T follicular helper cell (primary cell): ENCODE results near the gene DIS3L2.
A peak's percentile ranks its signal among the peaks of the same experiment; 100 is the strongest.

ENCODE experiments used
- DNase-seq: peaks from one replicate; pipeline ENCODE4 v3.0.0-alpha.2; 2020; ENCODE audit warnings: low read depth
- total RNA-seq, 2 experiments: gene quantifications; one replicate each; lab custom pipeline; 2026; lab: John Stamatoyannopoulos, UW

Gene DIS3L2, protein sequence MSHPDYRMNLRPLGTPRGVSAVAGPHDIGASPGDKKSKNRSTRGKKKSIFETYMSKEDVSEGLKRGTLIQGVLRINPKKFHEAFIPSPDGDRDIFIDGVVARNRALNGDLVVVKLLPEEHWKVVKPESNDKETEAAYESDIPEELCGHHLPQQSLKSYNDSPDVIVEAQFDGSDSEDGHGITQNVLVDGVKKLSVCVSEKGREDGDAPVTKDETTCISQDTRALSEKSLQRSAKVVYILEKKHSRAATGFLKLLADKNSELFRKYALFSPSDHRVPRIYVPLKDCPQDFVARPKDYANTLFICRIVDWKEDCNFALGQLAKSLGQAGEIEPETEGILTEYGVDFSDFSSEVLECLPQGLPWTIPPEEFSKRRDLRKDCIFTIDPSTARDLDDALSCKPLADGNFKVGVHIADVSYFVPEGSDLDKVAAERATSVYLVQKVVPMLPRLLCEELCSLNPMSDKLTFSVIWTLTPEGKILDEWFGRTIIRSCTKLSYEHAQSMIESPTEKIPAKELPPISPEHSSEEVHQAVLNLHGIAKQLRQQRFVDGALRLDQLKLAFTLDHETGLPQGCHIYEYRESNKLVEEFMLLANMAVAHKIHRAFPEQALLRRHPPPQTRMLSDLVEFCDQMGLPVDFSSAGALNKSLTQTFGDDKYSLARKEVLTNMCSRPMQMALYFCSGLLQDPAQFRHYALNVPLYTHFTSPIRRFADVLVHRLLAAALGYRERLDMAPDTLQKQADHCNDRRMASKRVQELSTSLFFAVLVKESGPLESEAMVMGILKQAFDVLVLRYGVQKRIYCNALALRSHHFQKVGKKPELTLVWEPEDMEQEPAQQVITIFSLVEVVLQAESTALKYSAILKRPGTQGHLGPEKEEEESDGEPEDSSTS
- 35.5 to 46.2 reads per million in 2 experiments for total RNA-seq

DNA sequence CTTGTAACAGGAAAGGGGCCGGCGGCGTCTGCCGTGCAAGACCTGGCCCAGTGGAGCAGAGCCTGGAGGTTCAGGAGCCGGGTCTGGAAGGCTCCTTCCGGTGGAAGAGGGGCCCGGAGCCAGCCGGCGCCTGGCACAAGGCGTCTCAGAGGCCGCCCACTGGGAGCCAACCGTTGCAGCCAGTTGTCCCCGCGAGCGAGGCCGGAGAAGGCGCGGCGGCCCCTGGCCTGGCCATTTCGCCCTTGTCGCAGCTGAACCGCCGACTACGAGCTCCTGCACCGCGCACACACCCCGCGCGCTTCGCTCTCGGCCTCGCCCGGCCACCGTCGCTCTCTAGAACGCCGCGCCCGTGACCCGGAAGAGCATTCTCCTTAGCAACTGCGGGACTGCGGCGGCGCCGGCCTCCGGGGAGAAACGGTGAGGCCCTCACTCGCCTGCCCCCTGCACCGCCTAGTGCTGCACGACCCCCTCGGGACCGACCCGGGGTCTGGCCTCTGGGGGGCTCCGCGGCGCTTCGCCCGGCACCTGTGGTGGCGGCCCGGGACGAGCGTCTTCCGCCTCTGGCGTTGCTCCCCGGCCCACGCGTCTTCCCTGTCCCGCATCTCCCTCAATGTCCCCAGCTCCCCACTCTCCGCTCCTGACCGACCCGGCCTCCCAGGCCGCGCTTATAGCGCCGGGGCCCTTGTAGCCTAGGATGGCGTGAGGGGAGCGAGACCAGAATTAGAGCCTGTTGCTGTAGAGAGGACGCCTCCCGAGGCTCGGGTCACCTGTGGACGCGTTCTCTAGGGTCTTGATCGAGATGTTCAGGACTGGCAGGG lies at the start of gene DIS3L2:
Gene DIS3L2, plus strand, starts transcription at position 365 of the 818 bp plus-strand sequence. CDS start 53,215 bp downstream, outside the sequence.
- peak; percentile 65 for DNase-seq

- DNase-seq: no peak
Measured at GRCh38 chr2:231914077-231914690, 47.3 kb upstream of the DIS3L2 start.

DNA sequence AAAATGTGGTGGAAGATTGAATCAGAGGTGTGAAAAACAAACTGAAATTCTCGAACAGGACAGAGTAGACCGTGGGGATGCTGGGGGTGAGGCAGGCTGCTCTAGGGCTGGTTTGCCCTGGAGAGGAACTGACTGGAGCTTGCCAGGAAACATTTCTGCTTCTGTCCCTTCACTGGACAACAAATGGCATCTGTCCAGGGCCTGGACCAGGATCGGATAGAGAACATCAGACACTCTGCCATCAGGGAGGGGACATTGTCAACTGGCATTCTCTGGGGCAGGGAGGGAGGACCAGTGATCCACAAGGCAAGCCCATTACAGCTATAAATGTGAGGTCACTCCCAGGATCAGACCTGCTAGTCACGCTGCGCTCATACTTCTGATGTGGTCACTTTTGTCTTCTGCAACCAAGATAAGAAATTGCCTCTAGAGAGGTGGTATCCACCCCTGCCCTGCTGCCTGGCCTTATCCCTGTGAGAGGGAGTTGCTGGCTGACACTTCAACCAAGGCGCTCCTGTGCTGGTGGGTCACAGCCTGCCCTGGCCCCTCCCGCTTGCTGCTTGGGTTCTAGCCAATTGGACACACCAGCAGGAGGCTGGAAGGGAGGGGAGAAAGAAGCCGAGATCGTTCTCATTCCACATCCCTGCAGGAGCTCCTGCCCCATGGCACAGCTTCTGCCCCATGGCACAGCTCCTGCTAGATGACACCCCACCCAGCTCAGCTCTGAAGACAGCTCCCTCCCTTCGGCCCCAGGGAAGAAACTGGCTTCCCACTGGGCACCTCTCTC lies 44.0 kb upstream of the DIS3L2 start:
- no peak for DNase-seq

DNA sequence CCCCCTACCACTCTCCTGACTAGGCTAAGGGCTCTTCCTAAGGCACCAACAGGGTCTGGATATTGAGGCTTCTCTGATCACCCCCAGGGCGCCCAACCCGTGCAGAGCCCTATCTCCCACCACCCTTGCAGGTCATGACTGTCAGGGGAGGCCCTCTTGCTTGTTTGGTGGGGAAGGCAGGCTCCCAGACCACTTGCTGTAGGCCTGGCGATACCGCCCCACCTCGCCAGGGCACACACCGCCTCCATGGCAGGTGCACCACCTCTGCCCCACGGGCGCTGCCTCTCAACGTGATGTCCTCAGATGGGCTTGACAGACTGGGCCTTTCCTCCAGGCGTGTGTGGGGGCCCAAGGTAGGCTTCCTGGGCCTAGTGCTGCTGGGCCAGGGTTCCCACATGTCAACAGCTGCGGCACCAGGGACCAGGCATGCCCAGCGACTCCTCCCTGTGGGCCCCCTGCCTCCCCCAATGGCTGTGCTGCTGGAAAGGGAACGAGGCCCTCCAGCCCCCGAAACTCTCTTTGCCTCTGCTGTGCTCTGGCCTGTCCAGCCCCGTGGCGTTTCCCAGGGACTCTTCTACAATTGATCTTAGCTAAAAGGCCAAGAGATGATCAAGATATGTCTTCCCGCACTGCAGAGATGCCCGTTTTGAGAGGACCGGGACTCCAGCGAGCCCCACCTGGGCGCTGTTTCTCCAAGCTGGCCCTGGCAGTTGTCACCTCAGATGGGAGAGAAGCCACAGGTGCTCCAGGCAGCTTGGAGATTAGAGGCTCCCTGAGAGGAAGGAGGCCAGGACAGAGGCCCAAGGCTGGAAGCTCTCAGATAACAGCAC lies 42.8 kb upstream of the DIS3L2 start:
- no peak for DNase-seq

DNA sequence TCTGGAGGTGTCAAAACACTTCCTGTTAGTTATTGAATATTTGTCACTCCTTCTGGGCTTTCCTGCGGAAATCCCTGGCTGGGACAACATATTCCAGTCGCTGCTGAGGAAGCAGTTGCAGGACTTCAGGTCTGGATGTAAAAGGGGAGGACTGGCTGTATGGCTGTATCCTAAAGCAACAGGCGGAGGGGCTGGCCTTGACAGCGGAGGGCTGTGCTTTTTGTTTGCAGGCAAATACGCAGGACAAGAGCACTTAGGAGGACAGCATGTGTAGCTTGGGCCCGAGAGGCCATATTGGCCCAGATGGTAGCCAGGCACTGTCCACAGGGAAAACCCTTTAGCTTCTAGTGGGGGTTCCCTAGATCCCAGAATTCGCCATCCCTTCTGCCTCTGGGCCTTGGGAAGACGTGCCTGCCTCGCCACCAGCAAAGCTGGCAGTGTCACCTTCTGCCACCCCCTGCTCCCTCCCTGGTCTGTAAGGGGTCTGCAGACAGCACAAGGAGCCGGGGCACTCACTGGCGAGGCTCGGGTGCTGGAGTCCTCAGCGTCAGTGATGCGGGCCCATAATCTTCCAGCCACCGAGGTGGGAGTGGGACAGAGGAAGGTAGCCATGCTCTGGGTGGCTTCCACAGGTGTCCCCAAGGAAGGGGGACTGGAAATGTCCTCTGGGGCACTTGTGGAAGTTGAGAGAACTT lies 42.0 kb upstream of the DIS3L2 start:
- no peak for DNase-seq

DNA sequence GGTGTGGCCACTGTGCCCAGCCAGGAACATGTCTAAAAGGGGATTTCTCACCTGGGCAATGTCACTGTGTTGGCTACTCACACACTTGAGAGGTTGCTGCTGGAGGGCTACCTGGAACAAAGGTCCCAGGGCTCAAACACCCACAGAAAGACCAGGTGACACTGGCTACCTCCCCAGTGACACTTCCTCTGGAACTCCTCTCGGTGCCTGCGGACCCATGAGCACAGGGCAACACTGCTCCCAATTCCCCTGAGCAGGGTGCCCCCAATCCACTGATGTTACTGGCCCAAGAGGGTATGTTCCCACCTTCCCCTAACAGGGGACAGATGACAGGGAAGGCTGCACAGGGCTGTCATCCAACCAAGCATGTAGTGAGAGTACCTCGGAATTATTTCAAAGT lies 41.1 kb upstream of the DIS3L2 start:
- no peak for DNase-seq

DNA sequence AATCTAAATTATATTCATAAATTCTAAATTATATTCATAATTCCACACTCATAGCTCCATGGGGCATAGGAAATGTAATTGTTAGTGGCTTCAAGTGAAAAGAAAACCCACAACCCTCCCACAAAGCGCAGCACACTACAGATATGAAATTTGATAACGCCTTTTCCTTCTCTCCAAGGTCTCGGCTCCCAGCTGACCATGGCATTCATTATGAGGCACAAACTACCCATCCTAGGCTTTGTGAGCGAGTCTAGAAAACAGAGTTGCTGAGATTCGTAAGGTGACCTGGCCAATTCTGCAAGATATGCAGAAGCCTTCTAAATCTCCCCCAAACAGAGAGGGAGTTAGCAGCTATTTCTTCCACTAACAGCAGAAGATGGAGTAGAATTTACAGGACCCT lies 40.7 kb upstream of the DIS3L2 start:
- no peak for DNase-seq

GRCh38 chr2:231922311-231923009 lies 39.1 kb upstream of the DIS3L2 start:
- DNase-seq: no peak

GRCh38 chr2:231923010-231923344 lies 38.5 kb upstream of the DIS3L2 start:
- no peak for DNase-seq

DNA sequence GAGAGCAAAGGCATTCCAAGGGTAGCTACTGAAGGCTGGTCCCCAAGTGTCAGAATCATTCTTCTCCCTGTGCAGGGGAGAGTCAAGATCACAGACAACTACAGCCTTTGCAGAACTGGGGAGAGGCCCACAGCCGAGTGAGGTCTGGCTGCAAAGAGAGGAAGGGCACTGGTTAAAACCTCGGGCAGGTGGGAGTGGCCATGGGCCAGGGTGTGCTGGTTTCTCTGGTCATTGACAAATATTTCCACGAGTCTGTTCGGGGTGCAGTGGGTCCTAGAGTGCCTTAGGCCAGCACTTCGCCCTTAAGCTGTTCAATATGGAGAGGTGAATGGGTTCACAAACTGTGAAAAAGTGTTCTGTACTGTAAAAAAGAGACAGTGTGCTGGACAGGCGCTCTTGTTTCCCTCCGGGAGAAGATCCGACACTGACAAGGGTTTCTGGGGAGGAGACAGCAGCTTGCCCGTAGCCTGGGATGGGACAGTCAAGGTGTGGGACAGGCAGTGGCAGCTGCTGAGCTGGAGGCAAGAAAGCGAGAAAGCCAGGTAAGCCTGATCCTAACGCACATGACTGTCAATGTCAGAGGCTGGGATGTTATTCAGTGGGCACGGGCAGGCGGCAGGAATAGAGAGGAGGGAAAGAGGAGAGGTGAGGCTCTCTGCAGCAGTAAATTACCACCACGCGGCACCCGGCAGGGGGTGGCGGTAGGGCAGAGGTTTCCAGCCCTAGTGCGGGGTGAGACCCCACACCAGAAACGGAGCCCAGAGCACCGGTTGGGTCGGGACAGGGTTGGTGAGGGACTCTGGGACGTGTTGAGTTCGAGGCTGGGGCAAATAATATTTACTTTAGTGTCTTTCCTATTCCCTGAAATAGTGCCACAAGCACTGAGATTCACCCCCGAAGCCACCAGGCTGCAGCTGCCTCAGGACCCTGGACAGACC lies 37.3 kb upstream of the DIS3L2 start:
- no peak for DNase-seq

DNA sequence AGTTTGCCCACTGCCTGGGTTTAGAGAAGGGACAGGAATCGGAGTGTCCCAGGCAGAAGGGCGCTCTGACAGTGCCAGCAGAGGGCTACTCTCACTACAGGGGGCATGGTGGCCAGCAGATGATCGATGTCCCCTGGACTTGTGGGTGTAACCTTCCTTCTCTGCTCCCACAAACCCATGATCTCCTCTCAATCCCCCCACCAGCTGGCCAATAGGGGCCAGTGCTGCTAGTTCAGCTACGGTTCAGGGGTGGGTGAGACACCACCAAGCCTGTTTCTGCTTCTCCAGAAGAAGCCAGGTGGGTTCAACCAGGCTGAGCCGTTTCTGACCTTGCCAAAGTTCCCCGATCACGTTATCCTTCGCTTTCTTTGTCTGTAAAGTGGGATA lies 36.6 kb upstream of the DIS3L2 start:
- no peak for DNase-seq

DNA sequence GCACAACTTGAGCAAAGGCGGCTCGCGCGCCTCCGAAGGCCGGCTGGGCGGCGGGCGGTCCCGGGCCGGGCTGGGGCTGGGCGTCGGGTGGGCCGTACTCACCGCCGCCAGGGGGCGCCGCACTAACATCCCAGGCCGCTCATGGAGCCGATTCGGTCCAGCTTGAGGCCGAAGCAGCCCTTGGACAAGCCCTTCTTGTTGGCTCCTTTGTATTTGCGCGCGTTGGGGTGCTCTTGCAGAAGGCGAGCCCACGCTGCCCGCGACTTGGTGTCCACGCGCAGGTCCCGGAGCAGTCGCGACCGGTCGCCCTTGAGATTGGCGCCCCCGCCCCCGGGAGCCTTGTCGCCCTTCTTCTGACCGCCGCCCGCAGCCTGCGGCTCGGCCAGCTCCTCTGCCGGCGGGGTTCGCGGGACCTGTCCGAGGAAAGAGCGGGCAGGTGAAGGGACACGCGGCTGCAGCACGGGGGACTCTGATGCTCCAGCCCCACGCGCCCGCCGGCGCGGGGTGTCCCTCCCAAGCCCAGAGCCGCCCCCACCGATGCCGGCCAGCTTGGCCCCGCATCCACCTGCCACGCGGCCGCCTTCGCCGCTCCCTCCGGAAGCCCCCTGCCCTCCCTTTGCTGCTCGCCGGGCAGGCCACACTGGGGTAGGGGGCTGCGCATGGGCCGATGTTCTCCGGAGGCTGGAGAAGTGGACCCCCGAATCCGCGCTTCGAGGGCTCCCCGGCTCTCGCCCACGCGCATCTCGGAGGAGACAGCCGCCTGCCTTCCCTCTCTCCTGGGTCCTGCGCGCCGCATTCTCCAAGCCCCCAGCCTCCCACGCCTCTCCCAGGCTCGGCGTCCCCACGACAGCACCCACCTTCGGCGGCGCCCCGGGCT lies 36.0 kb upstream of the DIS3L2 start:
- DNase-seq: peak; percentile 40

- peak; percentile 19 for DNase-seq
Measured at GRCh38 chr2:231926180-231926741, 35.3 kb upstream of the DIS3L2 start, which contains the start of gene NPPC. Gene NPPC, minus strand, starts transcription at chr2:231926396. Its CDS starts 147 bp downstream, at chr2:231926249.

DNA sequence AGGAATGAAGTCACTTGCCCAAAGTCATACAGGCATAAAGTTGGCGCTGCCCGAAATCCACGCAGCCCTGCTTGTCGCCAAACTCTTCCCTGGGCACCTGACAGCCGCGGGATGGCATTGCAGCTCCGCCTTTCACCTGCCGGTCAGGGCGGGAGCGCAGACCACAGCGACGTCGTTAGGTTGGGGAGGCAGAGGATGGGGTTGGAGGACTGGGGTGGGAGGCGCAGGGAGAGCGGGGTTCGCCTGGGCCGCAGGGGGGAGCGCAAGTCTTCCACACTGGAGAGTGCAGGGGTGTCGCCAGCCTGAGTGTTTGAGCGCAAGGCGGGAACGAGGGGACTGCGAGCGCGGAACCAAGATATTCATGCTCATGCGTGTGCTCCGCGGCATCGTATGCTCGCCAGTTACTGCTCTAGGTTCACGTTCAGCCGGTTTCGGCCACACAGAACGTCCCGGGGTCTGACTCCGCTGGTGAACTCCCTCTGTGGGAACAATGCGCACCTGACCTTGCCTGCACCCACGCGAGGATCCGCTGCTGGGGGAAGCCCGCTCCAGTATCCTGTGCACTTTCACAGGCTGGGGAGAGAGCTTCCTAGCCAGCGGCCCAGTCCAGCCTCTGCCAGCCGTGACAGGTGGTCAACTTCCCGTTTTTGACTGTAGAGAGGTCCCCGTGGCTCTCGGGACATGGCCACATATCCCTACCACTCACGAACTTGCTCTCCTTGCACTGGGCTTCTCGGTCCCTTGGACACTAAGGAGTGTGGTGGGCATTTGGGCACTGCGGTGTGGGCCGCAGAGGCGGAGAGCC lies 34.5 kb upstream of the DIS3L2 start:
- no peak for DNase-seq

DNA sequence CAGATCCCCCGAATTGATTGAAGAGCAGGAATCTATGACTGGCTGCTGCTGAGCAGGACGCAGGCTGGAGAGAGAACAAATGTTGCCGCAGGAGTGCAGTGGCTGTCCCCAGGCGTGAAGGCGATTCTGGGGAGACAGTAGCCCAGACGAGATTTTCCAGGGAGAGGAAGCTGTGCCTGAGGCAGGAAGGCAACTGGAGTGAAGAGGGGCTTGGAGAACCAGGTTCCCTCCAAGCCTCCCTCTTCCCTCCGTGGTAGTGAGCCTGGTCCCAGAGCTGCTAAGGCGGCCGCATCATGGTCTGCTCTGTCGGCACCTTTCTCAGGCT lies 34.0 kb upstream of the DIS3L2 start:
- DNase-seq: no peak
